Neuron (in vitro differentiated cells): Measurements from ENCODE around the gene CCDC110.

ENCODE experiments used
- H2AFZ ChIP-seq: one replicate; pipeline ENCODE4 v1.6.1; 2013; ENCODE audit warnings: low read depth, mild to moderate bottlenecking, inconsistent platforms, low read length, moderate library complexity
- H3K27me3 ChIP-seq: one replicate; pipeline ENCODE4 v1.6.1; 2013; ENCODE audit warnings: low read length; ENCODE audit not compliant: insufficient read depth
- H3K36me3 ChIP-seq: one replicate; pipeline ENCODE4 v1.6.1; 2013; ENCODE audit warnings: low read length; ENCODE audit not compliant: insufficient read depth
- H3K4me1 ChIP-seq: one replicate; pipeline ENCODE4 v1.6.1; 2013; ENCODE audit warnings: low read length; ENCODE audit not compliant: insufficient read depth
- H3K4me3 ChIP-seq: 2 replicates; pipeline ENCODE4 v1.5.1; 2013; ENCODE audit warnings: mild to moderate bottlenecking, low read length, moderate library complexity
- H3K9me3 ChIP-seq: one replicate; pipeline ENCODE4 v1.6.1; 2013; ENCODE audit warnings: low read length

Gene CCDC110

DNA sequence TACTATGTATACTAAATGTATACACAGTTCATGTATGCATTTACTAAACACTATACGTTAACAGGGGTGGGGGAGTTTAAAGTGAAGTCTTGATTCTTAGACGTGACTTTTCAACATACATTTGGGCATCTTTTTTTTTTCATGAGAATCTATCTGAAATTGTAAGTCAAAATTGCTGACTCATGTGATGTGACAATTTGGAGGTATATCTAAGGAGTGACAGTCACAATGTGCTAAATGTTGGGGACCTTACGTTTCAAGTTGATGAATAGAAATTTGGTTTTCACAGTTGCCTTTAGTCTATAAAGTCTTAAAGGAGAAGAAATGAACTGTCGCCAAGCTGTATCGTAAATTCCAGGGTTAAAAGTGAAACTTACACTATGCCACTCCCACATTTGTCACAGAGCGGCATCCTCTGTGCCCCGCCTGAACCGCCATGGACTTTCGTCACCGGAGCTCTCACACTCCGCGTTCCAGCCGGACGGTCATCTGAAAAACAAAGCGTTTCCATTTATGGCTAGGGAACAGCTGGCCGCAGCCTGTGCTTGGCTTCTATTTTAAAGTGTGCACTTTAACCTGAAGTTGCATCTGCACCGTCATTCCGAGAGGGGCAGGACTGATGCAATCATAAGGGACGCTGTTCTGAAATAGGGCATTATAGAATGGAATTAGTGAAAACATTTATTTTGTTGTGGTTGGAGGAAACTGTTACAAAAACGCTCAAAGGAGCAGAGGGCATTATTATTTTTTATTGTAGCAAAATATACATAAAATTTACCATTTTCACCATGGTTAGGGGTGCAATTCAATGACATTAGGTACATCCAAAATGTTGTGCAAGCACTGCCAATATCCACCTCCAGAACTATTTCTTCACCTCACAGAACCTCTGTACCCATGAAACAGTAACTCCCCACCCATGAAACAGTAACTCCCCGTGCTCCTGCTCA lies 32.8 kb upstream of the CCDC110 start:
- H3K36me3 ChIP-seq, result no peaks in the 10 kb centered on the region
- H3K9me3 ChIP-seq, result peaks cover 7% of the 10 kb centered on the region
- no peaks in the 10 kb centered on the region for H3K4me1 ChIP-seq
- no peak overlapping the region for H3K4me3 ChIP-seq
- no peak overlapping the region for H2AFZ ChIP-seq
- no peaks in the 10 kb centered on the region for H3K27me3 ChIP-seq

DNA sequence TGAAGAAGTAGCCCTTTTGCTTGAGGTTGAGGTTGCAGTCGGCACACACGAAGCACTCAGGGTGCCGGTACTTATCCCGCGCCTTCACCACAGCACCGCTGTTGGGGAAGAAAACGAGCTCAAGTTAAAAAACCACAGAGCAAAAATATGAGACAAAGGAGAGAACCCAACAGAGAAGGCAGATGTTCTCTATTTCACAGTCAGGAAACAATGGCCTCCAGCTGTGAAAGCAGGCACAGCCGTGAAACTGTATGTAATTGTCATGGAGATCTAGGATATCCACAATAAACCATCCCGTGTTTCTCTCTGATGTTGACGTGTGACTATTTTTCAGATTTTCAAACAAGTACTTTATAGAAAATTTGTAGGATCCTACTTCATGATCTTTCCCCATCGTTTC lies 30.9 kb upstream of the CCDC110 start:
- no peaks in the 10 kb centered on the region for H3K4me1 ChIP-seq
- no peak overlapping the region for H3K4me3 ChIP-seq
- no peak overlapping the region for H2AFZ ChIP-seq
- H3K27me3 ChIP-seq, result no peaks in the 10 kb centered on the region
- H3K9me3 ChIP-seq, result peaks cover 7% of the 10 kb centered on the region
- H3K36me3 ChIP-seq, result no peaks in the 10 kb centered on the region

DNA sequence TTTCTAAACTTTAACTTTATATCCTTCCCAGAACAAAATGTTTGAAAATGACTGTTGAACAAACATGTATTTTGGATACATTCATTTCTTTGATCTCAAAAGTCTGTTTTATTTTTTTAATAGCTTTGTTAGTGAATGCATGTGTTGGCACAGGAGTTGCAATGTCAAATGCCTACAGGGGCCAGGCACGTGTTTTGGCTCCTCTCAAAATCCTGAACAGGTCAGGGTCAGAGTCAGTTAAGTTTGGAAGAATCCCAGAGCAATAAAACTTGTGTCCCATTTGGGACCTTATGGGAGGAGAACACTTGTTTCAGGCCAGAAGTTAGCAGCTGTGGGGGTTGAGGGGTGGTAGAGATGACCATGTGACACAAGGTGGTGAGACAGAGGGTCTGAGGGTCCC lies 29.0 kb upstream of the CCDC110 start:
- H2AFZ ChIP-seq, result no peak overlapping the region
- peaks cover 7% of the 10 kb centered on the region for H3K9me3 ChIP-seq
- H3K36me3 ChIP-seq, result no peaks in the 10 kb centered on the region
- H3K27me3 ChIP-seq, result no peaks in the 10 kb centered on the region
- no peak overlapping the region for H3K4me3 ChIP-seq
- no peaks in the 10 kb centered on the region for H3K4me1 ChIP-seq

DNA sequence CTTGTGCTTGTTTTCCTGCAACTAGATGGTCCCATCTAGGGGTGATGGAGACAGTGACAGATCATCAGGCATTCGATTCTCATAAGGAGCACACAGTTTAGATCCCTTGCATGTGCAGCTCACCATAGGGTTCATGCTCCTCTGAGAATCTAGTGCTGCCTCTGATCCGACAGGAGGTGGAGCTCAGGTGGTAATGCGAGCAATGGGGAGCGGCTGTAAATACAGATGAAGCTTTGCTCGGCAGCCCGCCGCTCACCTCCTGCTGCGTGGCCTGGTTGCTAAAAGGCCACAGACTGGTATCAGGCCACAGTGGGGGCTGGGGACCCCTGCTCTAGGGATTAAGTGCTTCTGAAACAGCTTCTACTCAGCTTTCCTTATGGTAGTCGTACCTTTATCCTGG lies 28.5 kb upstream of the CCDC110 start:
- Histone ChIP-seq H3K36me3 (no peaks in the 10 kb centered on the region), H3K4me3 (no peak overlapping the region), H3K4me1 (no peaks in the 10 kb centered on the region), H2AFZ (no peak overlapping the region), H3K9me3 (peaks cover 7% of the 10 kb centered on the region), H3K27me3 (no peaks in the 10 kb centered on the region)

DNA sequence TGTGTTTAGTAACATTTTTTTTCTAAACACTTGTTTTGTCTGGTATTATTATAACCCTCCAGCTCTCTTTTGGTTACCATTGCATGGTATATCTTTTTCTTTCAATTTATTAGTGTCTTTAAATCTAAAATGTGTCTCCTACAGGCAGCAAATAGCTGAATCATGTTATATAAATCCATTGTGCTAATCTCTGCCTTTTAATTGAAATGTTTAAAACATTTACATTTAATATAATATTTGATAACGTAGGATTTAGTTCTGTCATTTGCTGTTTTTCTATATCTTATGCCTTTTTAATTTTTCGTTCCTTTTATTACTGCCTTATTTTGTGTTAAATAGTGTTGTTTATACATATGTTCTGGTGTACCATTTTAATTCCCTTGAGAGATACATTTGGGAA lies 17.1 kb upstream of the CCDC110 start:
- Histone ChIP-seq H3K36me3 (no peaks in the 10 kb centered on the region), H3K27me3 (no peaks in the 10 kb centered on the region), H3K4me1 (no peaks in the 10 kb centered on the region)

DNA sequence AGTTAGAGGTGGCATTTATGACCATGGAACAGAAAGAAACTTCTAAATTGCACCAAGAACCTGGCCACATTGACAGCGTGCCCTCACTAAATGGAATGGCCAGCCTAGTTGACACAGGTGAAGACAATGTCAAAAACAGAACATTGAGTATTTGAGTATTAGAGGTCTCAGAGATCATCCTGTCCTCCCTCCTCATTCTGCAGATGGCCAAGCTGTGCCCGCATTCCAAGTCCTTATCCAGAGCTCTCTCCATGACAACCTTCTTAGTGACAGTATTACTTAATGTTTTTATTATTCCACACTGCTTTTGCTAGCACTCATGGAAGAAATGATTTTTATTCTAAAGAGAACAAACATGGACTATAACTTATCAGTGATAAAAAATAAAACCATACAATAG lies 9.9 kb upstream of the CCDC110 start:
- H3K4me1 ChIP-seq, result peaks cover 13% of the 10 kb centered on the region
- H3K4me3 ChIP-seq, result no peak overlapping the region
- peaks cover 9% of the 10 kb centered on the region for H3K27me3 ChIP-seq

More for the DNA sequence above, 17.1 kb upstream of the CCDC110 start:
- no peaks in the 10 kb centered on the region for H3K9me3 ChIP-seq
- H3K4me3 ChIP-seq, result no peak overlapping the region
- no peak overlapping the region for H2AFZ ChIP-seq

DNA sequence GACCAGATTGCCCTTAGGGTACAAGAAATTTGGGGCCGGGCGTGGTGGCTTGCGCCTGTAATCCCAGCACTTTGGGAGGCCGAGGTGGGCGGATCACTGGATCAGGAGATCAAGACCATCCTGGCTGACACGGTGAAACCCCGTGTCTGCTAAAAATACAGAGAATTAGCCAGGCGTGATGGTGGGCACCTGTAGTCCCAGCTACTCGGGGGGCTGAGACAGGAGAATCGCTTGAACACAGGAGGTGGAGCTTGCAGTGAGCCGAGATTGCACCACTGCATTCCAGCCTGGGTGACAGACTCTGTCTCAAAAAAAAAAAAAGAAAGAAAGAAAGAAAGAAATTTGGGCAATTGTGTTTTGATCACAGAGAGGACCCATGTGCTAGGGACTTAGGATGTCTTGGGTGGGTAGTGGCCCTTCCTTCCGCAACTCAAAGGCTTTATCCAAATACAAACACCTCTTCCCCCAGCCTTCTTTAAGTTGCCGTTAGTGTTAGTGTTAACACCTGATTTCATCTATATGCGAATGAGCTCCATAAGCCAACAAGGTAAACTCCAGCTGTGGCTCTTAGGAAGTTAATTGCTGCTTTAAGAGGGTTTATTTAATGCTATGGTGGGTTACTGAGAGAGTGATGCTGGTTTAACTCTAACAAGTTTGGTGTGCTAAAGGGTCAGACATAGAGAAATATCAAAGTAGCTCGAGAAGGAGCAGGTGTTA lies 8.6 kb upstream of the CCDC110 start:
- H3K4me1 ChIP-seq, result peaks cover 13% of the 10 kb centered on the region
- H3K4me3 ChIP-seq, result no peak overlapping the region
- H3K27me3 ChIP-seq, result peaks cover 9% of the 10 kb centered on the region
- no peak overlapping the region for H2AFZ ChIP-seq
- H3K9me3 ChIP-seq, result no peaks in the 10 kb centered on the region
- H3K36me3 ChIP-seq, result no peaks in the 10 kb centered on the region

More for the DNA sequence above, 9.9 kb upstream of the CCDC110 start:
- no peak overlapping the region for H2AFZ ChIP-seq
- no peaks in the 10 kb centered on the region for H3K36me3 ChIP-seq
- H3K9me3 ChIP-seq, result no peaks in the 10 kb centered on the region

DNA sequence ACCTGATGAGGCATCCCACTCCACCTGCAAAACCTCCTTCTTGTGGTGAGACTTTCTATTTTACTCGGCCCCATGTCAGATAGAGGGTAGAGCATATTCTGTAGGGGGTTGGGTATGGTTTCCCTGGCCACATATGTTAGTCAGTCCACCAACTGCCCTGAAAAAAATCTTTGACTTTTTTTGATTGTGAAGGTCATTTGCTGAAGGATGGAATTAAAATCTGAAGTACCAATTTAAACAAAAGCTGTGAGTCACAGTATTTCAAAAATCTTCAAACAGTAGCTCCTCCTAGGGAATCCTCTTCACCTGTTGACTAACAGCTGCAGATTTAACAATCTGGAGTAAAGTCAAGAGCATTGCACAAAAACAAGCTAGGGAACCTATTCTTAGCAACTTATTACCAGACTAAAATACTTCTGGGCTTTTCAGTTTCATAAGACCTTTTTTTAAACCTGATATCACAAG lies 8.0 kb upstream of the CCDC110 start:
- H3K36me3 ChIP-seq, result no peaks in the 10 kb centered on the region
- H2AFZ ChIP-seq, result no peak overlapping the region
- H3K4me1 ChIP-seq, result peaks cover 13% of the 10 kb centered on the region
- no peak overlapping the region for H3K4me3 ChIP-seq
- peaks cover 9% of the 10 kb centered on the region for H3K27me3 ChIP-seq
- H3K9me3 ChIP-seq, result no peaks in the 10 kb centered on the region

DNA sequence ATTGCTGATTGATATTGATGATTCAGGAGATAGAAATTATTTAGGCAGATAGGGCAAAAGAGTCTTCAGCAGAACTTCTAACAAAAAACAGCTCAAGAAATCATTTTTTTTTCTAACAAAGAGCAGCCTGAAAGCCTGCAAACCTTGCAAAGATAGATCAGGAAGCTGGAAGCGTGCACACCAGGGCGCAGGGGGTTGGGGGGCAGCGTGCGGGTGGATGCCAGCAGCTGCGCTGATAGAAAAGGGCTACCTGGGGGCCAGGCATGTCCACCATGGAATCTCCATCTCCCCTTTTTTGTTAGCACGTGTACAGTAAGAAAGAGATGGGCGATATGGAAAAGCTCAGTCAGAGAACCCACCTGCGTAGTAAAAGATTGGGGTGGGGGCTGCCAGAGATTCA lies 1.7 kb upstream of the CCDC110 start:
- peaks cover 5% of the 10 kb centered on the region for H3K27me3 ChIP-seq
- no peak overlapping the region for H2AFZ ChIP-seq

DNA sequence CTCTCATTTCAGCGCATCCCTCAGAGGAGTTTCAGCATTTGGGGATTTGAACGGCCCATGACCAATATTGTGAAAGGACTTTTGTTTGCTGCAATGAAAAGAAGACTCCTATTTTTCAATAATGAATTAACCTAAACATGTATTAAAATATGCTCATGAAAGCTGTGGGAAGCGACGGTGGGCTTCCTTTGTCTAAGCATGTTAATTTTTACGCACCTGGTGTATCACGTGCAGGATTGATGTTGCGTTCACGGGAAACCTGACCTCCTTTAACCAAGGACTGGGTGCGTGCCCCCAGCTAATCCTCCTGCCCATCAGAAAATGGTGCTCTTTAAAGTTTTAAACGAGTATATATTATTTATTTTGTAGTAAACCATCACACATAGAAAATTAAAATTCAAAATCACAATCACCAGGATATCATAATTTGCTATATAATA lies 590 bp upstream of the CCDC110 start:
- Histone ChIP-seq H3K4me3 (peak overlapping the region; percentile 67), H2AFZ (peak overlapping the region; percentile 100), H3K4me1 (peaks cover 7% of the 10 kb centered on the region), H3K9me3 (peaks cover 2% of the 10 kb centered on the region), H3K27me3 (peaks cover 5% of the 10 kb centered on the region), H3K36me3 (no peaks in the 10 kb centered on the region)

More for the DNA sequence above, 1.7 kb upstream of the CCDC110 start:
- Histone ChIP-seq H3K36me3 (no peaks in the 10 kb centered on the region), H3K4me1 (peaks cover 7% of the 10 kb centered on the region), H3K4me3 (no peak overlapping the region), H3K9me3 (peaks cover 2% of the 10 kb centered on the region)

DNA sequence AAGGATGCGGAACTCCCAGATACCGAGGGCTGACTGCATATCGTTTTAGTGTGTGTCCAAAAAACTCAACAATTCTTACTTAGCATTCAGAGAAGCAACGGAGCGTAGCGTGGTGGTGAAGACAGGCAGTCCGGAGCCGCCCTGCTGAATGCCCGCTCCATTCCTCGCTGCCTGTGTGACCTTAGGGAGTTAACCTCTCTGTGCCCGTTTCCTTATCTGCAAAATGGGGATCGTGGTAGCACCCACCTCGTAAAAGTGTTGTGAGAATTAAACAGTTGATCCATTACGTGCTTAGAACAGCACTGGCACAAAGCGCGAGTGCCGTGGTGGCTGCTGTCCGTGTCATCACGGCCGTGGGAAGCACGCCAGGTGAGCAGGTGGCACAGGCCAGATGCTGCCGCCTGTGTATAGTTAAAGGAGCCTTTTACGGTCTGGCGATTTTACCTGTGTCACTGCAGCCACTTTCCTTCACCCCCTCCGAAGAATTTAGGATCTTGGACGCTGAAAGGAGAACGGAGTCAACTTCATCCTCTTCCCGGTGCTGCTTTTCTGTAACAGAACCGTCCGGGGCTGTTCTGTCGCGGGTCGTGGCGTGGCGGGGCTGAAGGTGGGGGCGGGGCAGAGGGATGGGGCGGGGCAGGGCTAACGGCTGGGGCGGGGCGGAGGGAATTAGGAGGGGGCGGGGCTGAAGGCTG lies 885 bp downstream of the CCDC110 start:
- H3K27me3 ChIP-seq, result no peaks in the 10 kb centered on the region
- H3K4me3 ChIP-seq, result peak overlapping the region; percentile 51
- H3K9me3 ChIP-seq, result peaks cover 2% of the 10 kb centered on the region
- H2AFZ ChIP-seq, result peak overlapping the region; percentile 51
- H3K4me1 ChIP-seq, result peaks cover 7% of the 10 kb centered on the region
- no peaks in the 10 kb centered on the region for H3K36me3 ChIP-seq

DNA sequence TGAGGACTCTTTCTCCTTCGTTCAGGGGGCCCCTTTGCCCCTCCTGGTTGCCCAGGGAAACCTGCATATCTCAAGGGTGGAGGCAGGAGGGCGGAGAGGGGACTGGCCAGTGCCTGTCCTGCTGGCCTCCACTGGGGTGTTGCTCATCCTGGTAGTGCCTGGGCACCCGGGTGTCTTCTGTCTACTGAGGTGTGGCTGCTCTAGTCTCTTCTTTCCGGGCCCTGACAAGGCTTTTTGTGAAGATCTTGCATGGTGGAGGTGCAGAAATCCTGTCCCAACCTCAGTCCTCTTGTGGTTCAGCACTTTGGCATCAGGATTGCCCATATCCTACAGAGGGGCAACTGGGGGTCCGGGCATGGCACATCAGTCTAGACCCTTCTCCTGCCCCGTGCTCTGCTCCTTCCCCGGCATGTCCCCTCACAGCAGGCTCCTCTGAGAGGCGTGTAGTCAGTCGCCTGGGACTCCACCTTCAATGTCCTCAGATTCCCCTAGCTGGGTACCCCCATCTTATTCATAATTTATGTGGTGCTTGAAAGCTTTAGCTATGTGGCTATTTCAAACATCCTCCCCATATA lies 1.9 kb downstream of the CCDC110 start:
- H3K9me3 ChIP-seq, result peaks cover 2% of the 10 kb centered on the region
- no peak overlapping the region for H3K4me3 ChIP-seq

More for the DNA sequence above, 1.9 kb downstream of the CCDC110 start:
- H3K27me3 ChIP-seq, result no peaks in the 10 kb centered on the region
- H2AFZ ChIP-seq, result no peak overlapping the region
- no peaks in the 10 kb centered on the region for H3K36me3 ChIP-seq
- peaks cover 7% of the 10 kb centered on the region for H3K4me1 ChIP-seq
